ENCODE results near the gene TTC19.
"Not testable (repeated sequence)": the region's sequence is repeated elsewhere in the genome, so short reads cannot be mapped to it uniquely, and the experiment has no call there.

The TTC19 gene

DNA sequence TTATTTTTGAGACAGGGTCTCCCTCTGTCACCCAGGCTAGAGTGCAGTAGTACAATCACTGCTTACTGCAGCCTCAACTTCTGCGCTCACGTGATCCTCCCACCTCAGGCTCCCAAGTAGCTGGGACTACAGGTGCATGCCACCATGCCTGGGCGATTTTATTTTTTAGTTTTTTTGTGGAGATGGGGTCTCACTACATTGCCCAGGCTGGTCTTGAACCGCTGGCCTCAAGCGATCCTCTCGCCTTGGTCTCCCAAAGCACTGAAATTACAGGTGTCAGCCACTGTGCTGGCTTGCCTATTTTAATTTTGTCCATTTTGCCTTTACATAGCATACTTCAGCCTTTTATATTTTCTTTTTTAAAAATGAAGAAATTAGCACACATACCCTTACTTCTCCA lies 51.2 kb downstream of the TTC19 start:
- H3K4me3 ChIP-seq (ENCODE audit: control insufficient read depth, low read depth, low read length), result no peak overlapping the region
- DNase-seq (ENCODE audit: low read depth), result no peak
- TF ChIP-seq CTCF (IDR thresholded peaks at IDR 0.05; ENCODE audit: control insufficient read depth, insufficient read depth, low read depth, low read length, missing control alignments), result no peak

- no peak for TF ChIP-seq CTCF (IDR thresholded peaks at IDR 0.05; ENCODE audit: control insufficient read depth, insufficient read depth, low read depth, low read length, missing control alignments)
- no peak for DNase-seq (ENCODE audit: low read depth)
- H3K4me3 ChIP-seq (ENCODE audit: control insufficient read depth, low read depth, low read length), result no peak overlapping the region
Measured at GRCh38 chr17:16052486-16052885, 52.9 kb downstream of the TTC19 start.

DNA sequence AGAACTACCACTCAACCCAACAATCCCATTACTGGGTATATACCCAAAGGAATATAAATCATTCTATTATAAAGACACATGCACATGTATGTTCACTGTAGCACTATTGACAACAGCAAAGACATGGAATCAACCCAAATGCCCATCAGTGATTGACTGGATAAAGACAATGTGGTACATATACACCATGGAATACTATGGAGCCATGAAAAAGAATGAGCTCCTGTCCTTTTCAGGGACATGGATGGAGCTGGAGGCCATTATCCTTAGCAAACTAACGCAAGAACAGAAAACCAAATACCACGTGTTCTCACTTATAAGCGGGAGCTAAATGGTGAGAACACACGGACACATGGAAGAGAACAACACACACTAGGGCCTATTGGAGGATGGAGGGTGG lies 55.5 kb downstream of the TTC19 start:
- DNase-seq (ENCODE audit: low read depth); H3K4me3 ChIP-seq (ENCODE audit: control insufficient read depth, low read depth, low read length): not testable (repeated sequence)

GRCh38 chr17:16061631-16062030 lies 62.0 kb downstream of the TTC19 start:
- H3K4me3 ChIP-seq (ENCODE audit: control insufficient read depth, low read depth, low read length), result no peak overlapping the region
- no peak for TF ChIP-seq CTCF (IDR thresholded peaks at IDR 0.05; ENCODE audit: control insufficient read depth, insufficient read depth, low read depth, low read length, missing control alignments)
- no peak for DNase-seq (ENCODE audit: low read depth)

GRCh38 chr17:16066125-16066524 lies 66.5 kb downstream of the TTC19 start:
- no peak for DNase-seq (ENCODE audit: low read depth)
- no peak overlapping the region for H3K4me3 ChIP-seq (ENCODE audit: control insufficient read depth, low read depth, low read length)
- no peak for TF ChIP-seq CTCF (IDR thresholded peaks at IDR 0.05; ENCODE audit: control insufficient read depth, insufficient read depth, low read depth, low read length, missing control alignments)

DNA sequence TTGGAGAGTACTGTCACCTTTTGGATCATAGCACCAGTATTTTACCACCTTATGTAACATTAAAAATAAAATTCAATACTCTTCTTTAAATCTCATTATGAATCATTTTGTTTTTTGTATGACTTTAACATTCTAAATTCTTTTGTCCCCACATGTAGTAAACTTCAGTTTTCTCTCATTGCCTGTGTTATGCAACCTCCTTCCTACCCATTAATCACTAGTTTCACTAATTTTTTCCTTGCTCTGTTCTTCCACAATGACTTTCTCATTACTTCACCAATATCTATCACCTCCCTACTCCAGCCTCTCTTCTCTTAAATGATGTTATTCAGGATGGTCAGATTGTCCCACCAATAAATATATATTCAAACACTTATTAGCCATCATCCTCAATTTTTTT lies 68.7 kb downstream of the TTC19 start:
- no peak for DNase-seq (ENCODE audit: low read depth)
- no peak for TF ChIP-seq CTCF (IDR thresholded peaks at IDR 0.05; ENCODE audit: control insufficient read depth, insufficient read depth, low read depth, low read length, missing control alignments)
- H3K4me3 ChIP-seq (ENCODE audit: control insufficient read depth, low read depth, low read length), result no peak overlapping the region

GRCh38 chr17:16072031-16072430 lies 72.4 kb downstream of the TTC19 start:
- no peak overlapping the region for H3K4me3 ChIP-seq (ENCODE audit: control insufficient read depth, low read depth, low read length)
- no peak for TF ChIP-seq CTCF (IDR thresholded peaks at IDR 0.05; ENCODE audit: control insufficient read depth, insufficient read depth, low read depth, low read length, missing control alignments)
- DNase-seq (ENCODE audit: low read depth), result no peak

Measured in AG09309 (cell line).